ENCODE data around the gene STON2. TPM values are rescaled to one million over a fixed set of nuclear protein-coding genes. Genes with fewer than 3 reads are reported as not detected.

STON2 gene
- total RNA-seq, 1 experiment from 2014 or later = 28.2 TPM

- Mint-ChIP-seq H3K4me1 (ENCODE audit: low read depth, unreplicated experiment) (no peaks in the 10 kb centered on the region), H3K27me3 (ENCODE audit: unreplicated experiment) (peaks cover 35% of the 10 kb centered on the region), H3K4me3 (ENCODE audit: low read depth, unreplicated experiment) (no peak overlapping the region), H3K27ac (ENCODE audit: unreplicated experiment) (no peak overlapping the region), H3K9me3 (ENCODE audit: low read depth, unreplicated experiment) (peaks cover 4% of the 10 kb centered on the region), H3K36me3 (ENCODE audit: insufficient read depth, unreplicated experiment) (no peaks in the 10 kb centered on the region)
- intact Hi-C loops (cut with micrococcal nuclease; ENCODE audit: unreplicated experiment) = no loop called here
- no peak for DNase-seq
- no peak for TF ChIP-seq CTCF (IDR thresholded peaks at IDR 0.05; ENCODE audit: unreplicated experiment)
- CTCF ChIA-PET = no interaction called here
- no TSS peak for BruUV-seq (replicated peaks)
These were observed 46.3 kb upstream of the STON2 start for GRCh38 chr14:81446279-81447007.

DNA sequence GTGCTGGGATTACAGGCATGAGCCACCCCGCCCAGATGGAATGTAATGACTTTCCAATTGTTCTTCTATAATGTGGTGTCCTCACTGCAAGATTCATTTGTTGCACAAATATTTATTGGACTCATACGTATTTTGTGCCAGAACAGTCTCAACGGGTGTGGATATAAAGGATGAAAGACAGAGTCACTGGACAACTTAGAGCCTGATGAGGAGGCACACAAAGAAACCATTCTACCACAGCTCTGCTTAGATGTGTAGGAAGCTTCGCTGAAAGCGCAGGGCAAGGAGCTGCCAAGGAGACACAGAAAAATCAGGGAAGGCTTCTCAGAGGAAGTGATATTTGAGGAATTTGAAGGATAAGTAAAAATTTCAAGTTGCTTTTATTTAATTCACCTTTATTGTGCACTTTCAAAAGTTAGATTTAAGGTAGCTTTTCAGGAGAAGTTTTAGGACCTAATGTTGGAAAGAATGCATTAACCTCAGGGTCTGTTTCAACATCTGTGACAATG lies 41.6 kb upstream of the STON2 start:
- H3K36me3 Mint-ChIP-seq (ENCODE audit: insufficient read depth, unreplicated experiment) = peaks cover 1% of the 10 kb centered on the region
- no peak for DNase-seq
- CTCF ChIA-PET = no interaction called here
- no TSS peak for BruUV-seq (replicated peaks)
- TF ChIP-seq CTCF (IDR thresholded peaks at IDR 0.05; ENCODE audit: unreplicated experiment) = no peak
- intact Hi-C loops (cut with micrococcal nuclease; ENCODE audit: unreplicated experiment) = no loop called here
- no peak overlapping the region for H3K27ac Mint-ChIP-seq (ENCODE audit: unreplicated experiment)
- H3K27me3 Mint-ChIP-seq (ENCODE audit: unreplicated experiment) = peaks cover 80% of the 10 kb centered on the region
- peaks cover 4% of the 10 kb centered on the region for H3K9me3 Mint-ChIP-seq (ENCODE audit: low read depth, unreplicated experiment)
- peaks cover 7% of the 10 kb centered on the region for H3K4me1 Mint-ChIP-seq (ENCODE audit: low read depth, unreplicated experiment)
- no peak overlapping the region for H3K4me3 Mint-ChIP-seq (ENCODE audit: low read depth, unreplicated experiment)

GRCh38 chr14:81440041-81440440 lies 39.9 kb upstream of the STON2 start:
- intact Hi-C loops (cut with micrococcal nuclease; ENCODE audit: unreplicated experiment) = no loop called here
- Mint-ChIP-seq H3K4me3 (ENCODE audit: low read depth, unreplicated experiment) (no peak overlapping the region), H3K27ac (ENCODE audit: unreplicated experiment) (no peak overlapping the region), H3K4me1 (ENCODE audit: low read depth, unreplicated experiment) (peaks cover 12% of the 10 kb centered on the region), H3K36me3 (ENCODE audit: insufficient read depth, unreplicated experiment) (peaks cover 14% of the 10 kb centered on the region), H3K9me3 (ENCODE audit: low read depth, unreplicated experiment) (peaks cover 4% of the 10 kb centered on the region), H3K27me3 (ENCODE audit: unreplicated experiment) (peaks cover 80% of the 10 kb centered on the region)
- no TSS peak for BruUV-seq (replicated peaks)
- TF ChIP-seq CTCF (IDR thresholded peaks at IDR 0.05; ENCODE audit: unreplicated experiment) = no peak
- CTCF ChIA-PET = no interaction called here
- DNase-seq = no peak

DNA sequence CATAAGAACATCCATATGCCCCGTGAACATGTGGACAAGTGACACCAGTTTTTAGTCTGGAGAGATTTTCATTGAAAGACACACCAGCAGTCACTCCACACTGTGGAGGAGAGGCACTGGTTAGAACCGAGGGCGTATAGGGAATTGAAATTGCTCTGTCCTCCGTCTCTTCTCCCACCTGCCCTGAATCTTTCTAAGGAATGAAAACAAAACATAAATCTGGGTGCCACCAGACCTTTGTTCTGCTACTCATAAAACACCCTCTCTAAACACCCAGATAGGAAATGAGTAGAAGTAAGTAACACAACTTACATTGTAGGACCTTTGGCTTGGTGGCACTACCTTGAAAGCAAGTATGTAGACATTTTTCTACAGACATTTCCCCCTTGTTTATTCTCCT lies 37.1 kb upstream of the STON2 start:
- Mint-ChIP-seq H3K27me3 (ENCODE audit: unreplicated experiment) (peaks cover 53% of the 10 kb centered on the region), H3K36me3 (ENCODE audit: insufficient read depth, unreplicated experiment) (peaks cover 15% of the 10 kb centered on the region), H3K9me3 (ENCODE audit: low read depth, unreplicated experiment) (no peaks in the 10 kb centered on the region), H3K27ac (ENCODE audit: unreplicated experiment) (no peak overlapping the region), H3K4me3 (ENCODE audit: low read depth, unreplicated experiment) (peak overlapping the region; percentile 84), H3K4me1 (ENCODE audit: low read depth, unreplicated experiment) (peaks cover 16% of the 10 kb centered on the region)
- intact Hi-C loops (cut with micrococcal nuclease; ENCODE audit: unreplicated experiment) = loop anchor here (2.0 kb wide), 1 partner anchor 36 kb away; the partner anchor contains the start of gene STON2
- TF ChIP-seq CTCF (IDR thresholded peaks at IDR 0.05; ENCODE audit: unreplicated experiment) = no peak
- no TSS peak for BruUV-seq (replicated peaks)
- DNase-seq = no peak
- CTCF ChIA-PET = no interaction called here

Measured in Calu3 (cell line).